Upper lobe of left lung (tissue), 6 donors: ENCODE measurements around the gene DHRS1. TPM values are rescaled to one million over a fixed set of nuclear protein-coding genes. Genes with fewer than 3 reads are reported as not detected.

Experiments used
- ATAC-seq, 2 donors: fragments of 200-7000 bp; cut with Tn5 transposase; one replicate each; pipeline ENCODE4 v1.9.1; 2022; ENCODE audit warnings: mild to moderate bottlenecking in 2 of 2, moderate library complexity in 2 of 2; ENCODE audit not compliant: low FRiP score in 2 of 2
- DNase-seq, 2 donors: peaks; one replicate each; pipeline ENCODE4 v3.0.0-alpha.2; 2019 to 2020
- H3K27ac ChIP-seq, 4 donors: fragments of 200-600 bp; sonication (generic); one replicate each; pipeline ENCODE4 v1.5.1; 2016 to 2019
- H3K27me3 ChIP-seq, 4 donors: fragments of 200-600 bp; sonication (generic); one replicate each; pipeline ENCODE4 v1.5.1; 2017 to 2019
- H3K36me3 ChIP-seq, 4 donors: fragments of 200-600 bp; sonication (generic); one replicate each; pipeline ENCODE4 v1.5.1; 2016 to 2019
- H3K4me1 ChIP-seq, 4 donors: fragments of 200-600 bp; sonication (generic); one replicate each; pipeline ENCODE4 v1.5.1; 2018 to 2019
- H3K4me3 ChIP-seq, 4 donors: fragments of 200-600 bp; sonication (generic); one replicate each; pipeline ENCODE4 v1.5.1; 2017 to 2019; ENCODE audit warnings: mild to moderate bottlenecking in 2 of 4, moderate library complexity in 1 of 4
- H3K9me3 ChIP-seq, 4 donors: fragments of 200-600 bp; sonication (generic); one replicate each; pipeline ENCODE4 v1.5.1; 2018 to 2019
- CTCF ChIP-seq, 6 experiments: fragments of 450-650 bp in 4 of 6; fragments of 200-600 bp in 2 of 6; sonication (generic) in 2 of 6; IDR thresholded peaks; one replicate each; pipeline ENCODE4 v1.5.1; 2016 to 2019; ENCODE audit warnings: antibody characterized with exemption in 6 of 6
- EP300 ChIP-seq, 4 donors: sonication (generic); formaldehyde crosslinking; IDR thresholded peaks; one replicate each; pipeline ENCODE4 v1.5.1; 2017; ENCODE audit warnings: antibody characterized with exemption in 4 of 4, control low read depth in 2 of 4
- POLR2A ChIP-seq, 4 donors: fragments of 450-650 bp; IDR thresholded peaks; one replicate each; pipeline ENCODE4 v1.5.1; 2016 to 2017; ENCODE audit warnings: antibody characterized with exemption in 4 of 4, mild to moderate bottlenecking in 2 of 4
- POLR2AphosphoS5 ChIP-seq, 2 donors: sonication (generic); formaldehyde crosslinking; IDR thresholded peaks; one replicate each; pipeline ENCODE4 v1.5.1; 2017; ENCODE audit warnings: antibody characterized with exemption in 2 of 2
- WGBS, 2 donors: methylation state at CpG; one replicate each; pipeline ENCODE4 v1.1.5; 2017 to 2018; 5-methylcytosine and 5-hydroxymethylcytosine counted together
- total RNA-seq, 6 donors: library from RNA; depleted of rRNA in 4 of 6; stranded (reverse); fragments of >200 nt in 4 of 6; gene quantifications; one replicate each; pipeline versions ENCODE4 v1.1.0 to v1.2.1, GENCODE V29; 2016 to 2021
- donor health status: DM: no; HTN: no; CAD: no; lungs with moderate emphysema.
- donor health status: DM: no; HTN: yes; CAD: no; lungs with severe emphysema.

The DHRS1 gene
- total RNA-seq, 6 donors from 2014 or later = 23.0 to 60.3 (median 32.8) TPM

- DNase-seq = peak; percentile 93 to 96
- TF ChIP-seq POLR2AphosphoS5 (IDR thresholded peaks at IDR 0.05) (peak; percentile 83 to 86), POLR2A (IDR thresholded peaks at IDR 0.05) (peak in 2 of 4 donors; percentile 65 to 84), EP300 (IDR thresholded peaks at IDR 0.05) (peak in 1 of 4 donors; percentile 31), CTCF (IDR thresholded peaks at IDR 0.05) (peak; percentile 72 to 94 (median 92))
- 1 to 5% methylated on average over 3 to 37 of the region's 61 CpGs for WGBS, 2 donors
Measured at GRCh38 chr14:24271134-24271833, 28.3 kb downstream of the DHRS1 start, which contains the start of gene RABGGTA. Gene RABGGTA, minus strand, starts transcription at chr14:24271597. Its CDS starts 482 bp downstream, at chr14:24271115.

DNA sequence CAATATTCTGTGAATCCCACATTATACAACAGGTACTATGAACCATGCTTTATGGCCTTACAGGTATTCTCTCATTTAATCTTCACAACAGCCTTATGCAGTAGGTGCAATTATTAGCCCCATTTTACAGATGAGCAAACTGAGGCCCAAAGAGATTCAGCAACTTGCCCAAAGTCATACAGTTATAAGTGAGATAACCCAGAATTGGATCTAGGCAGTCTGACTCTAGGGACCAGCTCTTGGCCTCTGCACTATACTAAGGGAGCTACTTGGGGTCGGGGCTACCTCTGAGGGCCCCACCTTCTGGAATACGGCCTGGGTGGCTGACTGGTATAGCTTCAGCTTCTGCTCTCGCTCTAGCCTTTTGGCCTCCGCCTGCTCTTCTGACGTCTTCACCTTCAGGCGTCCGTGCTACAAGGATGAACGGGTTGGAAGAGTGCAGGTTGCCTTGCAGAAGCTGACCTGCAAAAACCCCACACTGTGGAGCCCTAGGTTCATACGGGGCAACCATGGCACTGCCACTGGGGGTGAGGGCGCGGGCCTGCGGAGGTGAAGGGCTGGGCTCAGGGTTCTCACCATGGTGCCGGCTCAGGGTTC is 28.9 kb downstream of the DHRS1 start:
- Histone ChIP-seq H3K4me3 (peak overlapping the region; percentile 82 to 96 (median 86)), H3K27me3 (no peaks in the 10 kb centered on the region), H3K4me1 (peaks cover 13 to 40% (median 38%) of the 10 kb centered on the region in 4 donors), H3K27ac (peak overlapping the region; percentile 96 to 99 (median 97)), H3K36me3 (peaks cover 7 to 43% (median 34%) of the 10 kb centered on the region in 4 donors), H3K9me3 (no peaks in the 10 kb centered on the region)
- WGBS, 2 donors = 18 to 59% methylated on average over 5 to 12 of the region's 13 CpGs
- DNase-seq (no peak), ATAC-seq (no peak)
- no peak for TF ChIP-seq POLR2A (IDR thresholded peaks at IDR 0.05)
- no peak for TF ChIP-seq EP300 (IDR thresholded peaks at IDR 0.05)
- no peak for TF ChIP-seq CTCF (IDR thresholded peaks at IDR 0.05)
- TF ChIP-seq POLR2AphosphoS5 (IDR thresholded peaks at IDR 0.05) = no peak

More at GRCh38 chr14:24271134-24271833, 28.3 kb downstream of the DHRS1 start, which contains the start of gene RABGGTA:
- peak within 1 kb of the TSS; percentile 96 to 99 (median 97) for H3K27ac ChIP-seq
- H3K4me1 ChIP-seq = peaks cover 13 to 47% (median 40%) of the 10 kb centered on the region in 4 donors
- H3K27me3 ChIP-seq = no peaks in the 10 kb centered on the region
- peak; percentile 94 to 97 for ATAC-seq
- no peaks in the 10 kb centered on the region for H3K9me3 ChIP-seq
- peak within 1 kb of the TSS; percentile 82 to 96 (median 86) for H3K4me3 ChIP-seq
- H3K36me3 ChIP-seq = peaks cover 4 to 36% (median 28%) of the 10 kb centered on the region in 4 donors

DNA sequence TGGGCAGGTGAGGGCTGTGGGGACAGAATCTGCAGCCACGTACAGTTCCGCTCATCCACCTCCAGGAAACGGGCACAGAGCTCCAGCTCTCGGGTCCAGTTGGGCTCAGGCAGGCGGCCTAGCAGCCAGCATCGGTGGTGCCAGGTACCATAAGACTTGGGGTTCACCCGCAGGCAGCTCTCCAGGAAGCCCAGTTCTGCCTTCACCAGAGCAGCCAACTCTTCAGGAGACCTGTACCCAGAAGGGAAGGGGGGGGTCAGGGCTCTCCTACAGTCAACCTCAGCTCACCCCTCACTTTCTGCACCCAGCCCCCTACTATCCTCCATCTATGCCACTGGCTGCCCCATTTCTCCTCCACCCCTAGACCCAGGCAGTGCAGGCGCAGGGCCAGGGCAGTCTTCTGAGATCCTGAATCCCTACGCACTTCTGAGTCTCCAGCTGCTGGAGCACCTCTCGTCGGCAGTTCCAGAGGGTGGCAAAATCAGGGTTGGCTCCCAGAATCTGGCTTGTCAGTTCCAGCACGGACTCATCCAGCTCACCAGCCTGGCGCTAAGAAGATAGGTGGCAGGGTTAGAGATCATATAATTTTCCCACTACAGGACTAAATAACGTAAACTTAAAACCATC is 29.6 kb downstream of the DHRS1 start:
- peaks cover 7 to 49% (median 38%) of the 10 kb centered on the region in 4 donors for H3K36me3 ChIP-seq
- no peak for ATAC-seq
- no peak overlapping the region for H3K4me3 ChIP-seq
- H3K27ac ChIP-seq = no peak overlapping the region
- DNase-seq = peak in 1 of 2 donors; percentile 41
- H3K27me3 ChIP-seq = no peaks in the 10 kb centered on the region
- TF ChIP-seq POLR2AphosphoS5 (IDR thresholded peaks at IDR 0.05) (no peak), CTCF (IDR thresholded peaks at IDR 0.05) (no peak), EP300 (IDR thresholded peaks at IDR 0.05) (no peak), POLR2A (IDR thresholded peaks at IDR 0.05) (no peak)
- peaks cover 13 to 37% (median 34%) of the 10 kb centered on the region in 4 donors for H3K4me1 ChIP-seq
- no peaks in the 10 kb centered on the region for H3K9me3 ChIP-seq
- WGBS, 2 donors = 98% methylated on average over 7 to 14 of the region's 14 CpGs

- WGBS, 2 donors = 93 to 95% methylated on average over 8 of the region's 8 CpGs
- Histone ChIP-seq H3K4me1 (peaks cover 13 to 35% (median 33%) of the 10 kb centered on the region in 4 donors), H3K27ac (no peak overlapping the region), H3K9me3 (no peaks in the 10 kb centered on the region), H3K4me3 (no peak overlapping the region), H3K27me3 (no peaks in the 10 kb centered on the region), H3K36me3 (peaks cover 7 to 50% (median 38%) of the 10 kb centered on the region in 4 donors)
- TF ChIP-seq POLR2A (IDR thresholded peaks at IDR 0.05) (no peak), POLR2AphosphoS5 (IDR thresholded peaks at IDR 0.05) (no peak), EP300 (IDR thresholded peaks at IDR 0.05) (no peak), CTCF (IDR thresholded peaks at IDR 0.05) (no peak)
- DNase-seq (peak in 1 of 2 donors; percentile 48), ATAC-seq (no peak)
Measured at GRCh38 chr14:24269368-24269767, 30.2 kb downstream of the DHRS1 start.
